Limb (tissue), 2 donors: ENCODE measurements around the gene CHCT1.
"Not testable (repeated sequence)": the region's sequence is repeated elsewhere in the genome, so short reads cannot be mapped to it uniquely, and the experiment has no call there.

Experiments used
- DNase-seq, 2 donors: peaks; one replicate each; pipeline ENCODE4 v3.0.0-alpha.2; 2016; ENCODE audit errors: extremely low spot score in 2 of 2

CHCT1 gene

GRCh38 chr17:60398227-60398959 lies 23.9 kb upstream of the CHCT1 start:
- no peak for DNase-seq

GRCh38 chr17:60401819-60402218 lies 20.5 kb upstream of the CHCT1 start:
- DNase-seq: no peak

- no peak for DNase-seq
Measured at GRCh38 chr17:60403523-60403810, 18.8 kb upstream of the CHCT1 start.

GRCh38 chr17:60403962-60404361 lies 18.3 kb upstream of the CHCT1 start:
- DNase-seq: no peak

GRCh38 chr17:60406887-60407286 lies 15.4 kb upstream of the CHCT1 start:
- DNase-seq: no peak

GRCh38 chr17:60410001-60410400 lies 12.3 kb upstream of the CHCT1 start:
- no peak for DNase-seq

- no peak for DNase-seq
Measured at GRCh38 chr17:60412701-60413100, 9.6 kb upstream of the CHCT1 start.

- DNase-seq: no peak
Measured at GRCh38 chr17:60415146-60415545, 7.1 kb upstream of the CHCT1 start.

GRCh38 chr17:60416368-60416925 lies 5.8 kb upstream of the CHCT1 start:
- no peak for DNase-seq

- DNase-seq: not testable (repeated sequence)
Measured at GRCh38 chr17:60419003-60419402, 3.3 kb upstream of the CHCT1 start.

GRCh38 chr17:60419875-60420274 lies 2.4 kb upstream of the CHCT1 start:
- not testable (repeated sequence) for DNase-seq

- DNase-seq: peak; percentile 44 to 83
Measured at GRCh38 chr17:60421273-60422161, 772 bp upstream of the CHCT1 start.

- no peak for DNase-seq
Measured at GRCh38 chr17:60423865-60424264, 1.6 kb downstream of the CHCT1 start.

GRCh38 chr17:60425626-60426025 lies 3.3 kb downstream of the CHCT1 start:
- DNase-seq: no peak

- DNase-seq: no peak
Measured at GRCh38 chr17:60426596-60426995, 4.3 kb downstream of the CHCT1 start.

- not testable (repeated sequence) for DNase-seq
Measured at GRCh38 chr17:60428491-60428890, 6.2 kb downstream of the CHCT1 start.

GRCh38 chr17:60430561-60430960 lies 8.3 kb downstream of the CHCT1 start:
- not testable (repeated sequence) for DNase-seq

GRCh38 chr17:60433021-60433997 lies 11.0 kb downstream of the CHCT1 start:
- not testable (repeated sequence) for DNase-seq

- peak; percentile 77 to 92 for DNase-seq
Measured at GRCh38 chr17:60435244-60436167, 13.2 kb downstream of the CHCT1 start.

- DNase-seq: no peak
Measured at GRCh38 chr17:60436676-60437075, 14.4 kb downstream of the CHCT1 start.
